ENCODE measurements around the gene SUPT5H.

The SUPT5H gene

DNA sequence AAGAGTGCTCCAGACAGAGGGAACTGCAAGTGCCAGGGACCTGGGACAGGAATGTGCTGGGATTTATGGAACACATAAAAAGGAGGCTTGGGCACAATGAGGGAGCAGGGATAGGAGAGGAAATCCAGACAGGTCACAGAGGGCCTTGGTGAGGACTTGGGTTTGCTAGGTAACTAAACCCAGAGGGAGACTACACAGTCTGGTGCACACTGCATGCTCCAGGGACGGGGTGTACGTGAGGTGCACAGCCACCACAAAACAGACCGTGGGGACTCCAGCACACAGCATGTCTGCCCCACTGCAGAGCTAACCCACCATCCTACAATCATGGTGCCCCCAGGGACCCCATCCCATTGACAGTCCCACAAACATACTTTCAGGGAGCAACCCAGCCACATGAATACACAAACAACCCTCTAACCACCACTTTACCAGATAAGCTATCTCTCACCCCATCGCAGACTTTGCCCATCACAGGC lies 44.3 kb upstream of the SUPT5H start:
- TF ChIP-seq, protein P1, sequence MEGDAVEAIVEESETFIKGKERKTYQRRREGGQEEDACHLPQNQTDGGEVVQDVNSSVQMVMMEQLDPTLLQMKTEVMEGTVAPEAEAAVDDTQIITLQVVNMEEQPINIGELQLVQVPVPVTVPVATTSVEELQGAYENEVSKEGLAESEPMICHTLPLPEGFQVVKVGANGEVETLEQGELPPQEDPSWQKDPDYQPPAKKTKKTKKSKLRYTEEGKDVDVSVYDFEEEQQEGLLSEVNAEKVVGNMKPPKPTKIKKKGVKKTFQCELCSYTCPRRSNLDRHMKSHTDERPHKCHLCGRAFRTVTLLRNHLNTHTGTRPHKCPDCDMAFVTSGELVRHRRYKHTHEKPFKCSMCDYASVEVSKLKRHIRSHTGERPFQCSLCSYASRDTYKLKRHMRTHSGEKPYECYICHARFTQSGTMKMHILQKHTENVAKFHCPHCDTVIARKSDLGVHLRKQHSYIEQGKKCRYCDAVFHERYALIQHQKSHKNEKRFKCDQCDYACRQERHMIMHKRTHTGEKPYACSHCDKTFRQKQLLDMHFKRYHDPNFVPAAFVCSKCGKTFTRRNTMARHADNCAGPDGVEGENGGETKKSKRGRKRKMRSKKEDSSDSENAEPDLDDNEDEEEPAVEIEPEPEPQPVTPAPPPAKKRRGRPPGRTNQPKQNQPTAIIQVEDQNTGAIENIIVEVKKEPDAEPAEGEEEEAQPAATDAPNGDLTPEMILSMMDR (IDR thresholded peaks at IDR 0.05): no peak
- Histone ChIP-seq H3K36me3 (peaks cover 8% of the 10 kb centered on the region), H3K9me3 (no peaks in the 10 kb centered on the region), H3K27ac (peak overlapping the region; percentile 100), H3K27me3 (no peaks in the 10 kb centered on the region), H3K4me3 (ENCODE audit: low read depth in 1 of 2, low read length in 1 of 2) (peak overlapping the region; percentile 98 to 100), H3K4me1 (ENCODE audit: control insufficient read depth in 1 of 2, insufficient read depth in 1 of 2, low read depth in 1 of 2, low read length in 1 of 2) (peaks cover 77% of the 10 kb centered on the region in 2 experiments)

- Histone ChIP-seq H3K36me3 (peaks cover 10% of the 10 kb centered on the region), H3K27me3 (no peaks in the 10 kb centered on the region), H3K4me1 (ENCODE audit: control insufficient read depth in 1 of 2, insufficient read depth in 1 of 2, low read depth in 1 of 2, low read length in 1 of 2) (peaks cover 77 to 79% of the 10 kb centered on the region in 2 experiments), H3K4me3 (ENCODE audit: low read depth in 1 of 2, low read length in 1 of 2) (peak overlapping the region; percentile 98 to 100), H3K9me3 (no peaks in the 10 kb centered on the region), H3K27ac (peak overlapping the region; percentile 100)
- TF ChIP-seq, protein P1 (IDR thresholded peaks at IDR 0.05): no peak
Observed at GRCh38 chr19:39401549-39402345, 43.6 kb upstream of the SUPT5H start.

- Histone ChIP-seq H3K9me3 (no peaks in the 10 kb centered on the region), H3K4me1 (ENCODE audit: control insufficient read depth in 1 of 2, insufficient read depth in 1 of 2, low read depth in 1 of 2, low read length in 1 of 2) (peaks cover 70 to 71% of the 10 kb centered on the region in 2 experiments)
- TF ChIP-seq, protein P1 (IDR thresholded peaks at IDR 0.05): peak; percentile 46
Observed at GRCh38 chr19:39402346-39403300, 42.8 kb upstream of the SUPT5H start.

DNA sequence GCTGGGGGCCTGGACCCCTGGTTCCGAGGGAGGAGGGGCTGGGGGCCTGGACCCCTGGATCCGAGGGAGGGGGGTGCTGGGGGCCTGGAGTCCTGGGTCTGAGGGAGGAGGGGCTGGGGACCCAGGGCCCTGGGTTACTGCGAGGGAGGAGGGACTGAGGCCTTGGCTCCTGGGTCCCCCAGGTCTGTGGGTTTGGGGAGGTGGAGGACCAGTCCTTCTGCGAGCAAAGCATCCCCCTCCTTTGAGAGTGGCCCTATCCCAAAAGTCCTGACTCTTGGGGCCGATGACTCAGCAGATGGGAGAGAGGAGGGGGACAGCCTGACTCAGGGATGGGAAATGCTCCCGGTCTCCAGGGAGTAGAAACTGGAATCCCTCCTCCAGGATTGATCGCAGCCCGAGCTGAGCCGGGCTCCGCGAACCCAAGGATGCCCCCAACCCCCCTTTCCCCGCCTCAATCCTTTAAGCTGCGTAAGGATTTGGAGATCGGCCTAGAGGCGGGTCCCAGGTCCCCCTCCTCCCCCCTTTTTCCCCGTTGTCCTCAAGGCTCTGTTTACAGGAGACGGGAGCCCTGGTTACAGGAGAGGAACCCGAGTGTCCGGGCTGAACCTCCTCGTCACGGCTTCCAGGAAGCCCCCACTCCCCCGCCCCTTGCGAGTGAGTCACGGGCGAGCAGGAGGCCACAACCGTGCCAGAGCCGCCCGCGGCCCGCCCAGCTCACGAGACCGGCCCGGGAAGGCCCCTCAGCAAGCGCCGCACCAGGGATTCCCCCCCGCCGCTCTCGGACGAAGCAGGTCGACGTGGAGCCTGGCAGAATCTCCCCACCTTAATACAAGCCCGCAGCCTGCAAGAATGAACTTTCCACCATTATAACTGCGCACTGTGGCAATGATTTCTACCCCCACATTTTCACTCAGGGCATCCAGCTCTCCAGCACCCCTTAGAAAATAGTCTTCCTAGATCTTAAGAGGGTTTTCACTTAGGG lies 41.8 kb upstream of the SUPT5H start:
- Histone ChIP-seq H3K27me3 (no peaks in the 10 kb centered on the region), H3K9me3 (no peaks in the 10 kb centered on the region), H3K27ac (peak overlapping the region; percentile 100), H3K4me3 (ENCODE audit: low read depth in 1 of 2, low read length in 1 of 2) (peak overlapping the region; percentile 98 to 100), H3K4me1 (ENCODE audit: control insufficient read depth in 1 of 2, insufficient read depth in 1 of 2, low read depth in 1 of 2, low read length in 1 of 2) (peaks cover 62 to 70% of the 10 kb centered on the region in 2 experiments), H3K36me3 (peaks cover 21% of the 10 kb centered on the region)
- TF ChIP-seq, protein P1 (IDR thresholded peaks at IDR 0.05): peak; percentile 32

More at GRCh38 chr19:39402346-39403300, 42.8 kb upstream of the SUPT5H start:
- Histone ChIP-seq H3K4me3 (ENCODE audit: low read depth in 1 of 2, low read length in 1 of 2) (peak overlapping the region; percentile 98 to 100), H3K27me3 (no peaks in the 10 kb centered on the region), H3K27ac (peak overlapping the region; percentile 100), H3K36me3 (peaks cover 11% of the 10 kb centered on the region)

All from neutrophil (primary cell).